Fibroblast of lung (primary cell): Measurements from ENCODE around the gene COL9A2. TPM values are rescaled to one million over a fixed set of nuclear protein-coding genes. Genes with fewer than 3 reads are reported as not detected.

Source experiments
- DNase-seq, 2 donors: peaks; one replicate each; pipeline versions ENCODE4 v3.0.0 to v3.0.0-alpha.2; 2010; ENCODE audit warnings: low read depth in 2 of 2
- H2AFZ ChIP-seq: 2 replicates; pipeline ENCODE4 v1.5.1; 2012; ENCODE audit warnings: low read length, control low read depth, inconsistent platforms
- H3K27ac ChIP-seq: 2 replicates; pipeline ENCODE4 v1.5.1; 2011; ENCODE audit warnings: low read length, control low read depth; ENCODE audit not compliant: insufficient read depth
- H3K27me3 ChIP-seq: 2 replicates; pipeline ENCODE4 v1.5.1; 2011; ENCODE audit warnings: mild to moderate bottlenecking, low read length; ENCODE audit not compliant: control insufficient read depth, insufficient read depth
- H3K36me3 ChIP-seq: 2 replicates; pipeline ENCODE4 v1.5.1; 2011; ENCODE audit warnings: low read length; ENCODE audit not compliant: control insufficient read depth, insufficient read depth
- H3K4me1 ChIP-seq: 2 replicates; pipeline ENCODE4 v1.5.1; 2011; ENCODE audit warnings: low read length; ENCODE audit not compliant: control insufficient read depth, insufficient read depth; ENCODE audit errors: extremely low read depth
- H3K4me2 ChIP-seq: 2 replicates; pipeline ENCODE4 v1.5.1; 2011; ENCODE audit warnings: low read length, control low read depth; ENCODE audit not compliant: insufficient read depth; ENCODE audit errors: extremely low read depth
- H3K4me3 ChIP-seq, 4 experiments: fragments of 200-600 bp in 1 of 4; sonication (generic) in 1 of 4; replicated peaks in 1 of 4; 2 replicates each; pipeline ENCODE4 v1.5.1; 2011 to 2016; ENCODE audit warnings: low read length in 4 of 4, low read depth in 3 of 4, mild to moderate bottlenecking in 3 of 4, control low read depth in 2 of 4, inconsistent platforms in 1 of 4, mixed read lengths in 1 of 4; ENCODE audit not compliant: insufficient read depth in 1 of 4; ENCODE audit errors: control extremely low read depth in 1 of 4
- H3K79me2 ChIP-seq: 2 replicates; pipeline ENCODE4 v1.5.1; 2012; ENCODE audit warnings: mild to moderate bottlenecking, low read length, inconsistent platforms; ENCODE audit not compliant: control insufficient read depth, insufficient read depth
- H3K9ac ChIP-seq: 2 replicates; pipeline ENCODE4 v1.5.1; 2011; ENCODE audit warnings: mild to moderate bottlenecking, low read length, control low read depth; ENCODE audit not compliant: insufficient read depth
- H3K9me3 ChIP-seq: 2 replicates; pipeline ENCODE4 v1.5.1; 2012; ENCODE audit warnings: low read depth, low read length; ENCODE audit not compliant: control insufficient read depth, insufficient read depth
- H4K20me1 ChIP-seq: 2 replicates; pipeline ENCODE4 v1.5.1; 2011; ENCODE audit warnings: low read length; ENCODE audit not compliant: control insufficient read depth, insufficient read depth; ENCODE audit errors: extremely low read depth
- CTCF ChIP-seq, 2 donors: IDR thresholded peaks in 1 of 2; conservative IDR thresholded peaks in 1 of 2; 1 replicate in 1 of 2; 2 replicates in 1 of 2; pipeline ENCODE4 v1.5.1; 2011 to 2012; ENCODE audit warnings: low read length in 2 of 2, control low read depth in 1 of 2, inconsistent platforms in 1 of 2, low read depth in 1 of 2, mild to moderate bottlenecking in 1 of 2
- EZH2 ChIP-seq: IDR thresholded peaks from 2 replicates; pipeline ENCODE4 v1.5.1; 2012; ENCODE audit warnings: low read length, control low read depth, mild to moderate bottlenecking; ENCODE audit errors: missing control alignments
- polyA plus RNA-seq, 2 donors: library from polyadenylated mRNA; depleted of rRNA in 1 of 2; stranded (reverse) in 1 of 2; unstranded in 1 of 2; fragments of >200 nt; gene quantifications; 2 replicates each; pipeline ENCODE4 v1.2.1, GENCODE V29; 2011 to 2012; ENCODE audit warnings: missing spikeins in 1 of 2
- total RNA-seq: library from RNA; depleted of rRNA; stranded (reverse); fragments of >200 nt; gene quantifications from 2 replicates; pipeline ENCODE4 v1.2.1, GENCODE V29; 2014

The COL9A2 gene
- total and polyA plus RNA-seq, 2 donors (not counting 1 experiment from before 2014, with no cell fraction given) = 1.3 to 2.8 TPM

GRCh38 chr1:40360631-40361030 is 43.5 kb upstream of the COL9A2 start:
- DNase-seq = no peak
- Histone ChIP-seq H3K79me2 (no peaks in the 10 kb centered on the region), H3K4me2 (no peak overlapping the region), H3K4me1 (no peaks in the 10 kb centered on the region), H3K27me3 (peaks cover 4% of the 10 kb centered on the region), H4K20me1 (no peaks in the 10 kb centered on the region), H3K27ac (no peak overlapping the region), H3K9ac (no peak overlapping the region), H2AFZ (no peak overlapping the region), H3K9me3 (no peaks in the 10 kb centered on the region), H3K36me3 (no peaks in the 10 kb centered on the region), H3K4me3 (no peak overlapping the region)
- no peak for TF ChIP-seq EZH2
- TF ChIP-seq CTCF (conservative IDR thresholded peaks at IDR 0.05 in 1 of 2, IDR thresholded peaks at IDR 0.05 in 1 of 2; ENCODE audit: low read depth in 1 of 2, low read length in 2 of 2) = no peak

GRCh38 chr1:40357625-40358024 is 40.5 kb upstream of the COL9A2 start:
- H3K27me3 ChIP-seq = peaks cover 2% of the 10 kb centered on the region

GRCh38 chr1:40353082-40353481 is 36.0 kb upstream of the COL9A2 start:
- Histone ChIP-seq H3K79me2 (no peaks in the 10 kb centered on the region), H3K9me3 (no peaks in the 10 kb centered on the region), H4K20me1 (no peaks in the 10 kb centered on the region), H3K27me3 (peaks cover 2% of the 10 kb centered on the region), H3K9ac (no peak overlapping the region), H3K4me1 (no peaks in the 10 kb centered on the region), H3K36me3 (no peaks in the 10 kb centered on the region), H3K4me3 (no peak overlapping the region), H2AFZ (no peak overlapping the region), H3K4me2 (no peak overlapping the region), H3K27ac (no peak overlapping the region)
- DNase-seq = no peak
- TF ChIP-seq EZH2 (no peak), CTCF (conservative IDR thresholded peaks at IDR 0.05 in 1 of 2, IDR thresholded peaks at IDR 0.05 in 1 of 2; ENCODE audit: low read depth in 1 of 2, low read length in 2 of 2) (no peak)

More at GRCh38 chr1:40357625-40358024, 40.5 kb upstream of the COL9A2 start:
- Histone ChIP-seq H3K36me3 (no peaks in the 10 kb centered on the region), H3K9me3 (no peaks in the 10 kb centered on the region), H2AFZ (no peak overlapping the region), H4K20me1 (no peaks in the 10 kb centered on the region), H3K4me2 (no peak overlapping the region), H3K79me2 (no peaks in the 10 kb centered on the region), H3K4me3 (no peak overlapping the region), H3K4me1 (no peaks in the 10 kb centered on the region), H3K27ac (no peak overlapping the region), H3K9ac (no peak overlapping the region)
- TF ChIP-seq CTCF (conservative IDR thresholded peaks at IDR 0.05 in 1 of 2, IDR thresholded peaks at IDR 0.05 in 1 of 2; ENCODE audit: low read depth in 1 of 2, low read length in 2 of 2) (no peak), EZH2 (no peak)
- no peak for DNase-seq
